H1 (cell line): ENCODE measurements around the gene KRT7. TPM values are rescaled to one million over a fixed set of nuclear protein-coding genes. Genes with fewer than 3 reads are reported as not detected.

Experiments used
- CTCF ChIA-PET: fragments of 300-600 bp; sonication (Branson Sonifier 250); formaldehyde crosslinking; loops from one replicate; lab custom pipeline; 2021; ENCODE audit not compliant: partially characterized antibody; lab: Charles Lee
- POLR2A ChIA-PET: fragments of 300-600 bp; sonication (Branson Sonifier 250); formaldehyde crosslinking; loops from one replicate; lab custom pipeline; 2021; ENCODE audit warnings: inconsistent platforms; ENCODE audit not compliant: partially characterized antibody; lab: Charles Lee
- DNase-seq, 2 experiments: peaks; one replicate each; pipeline versions ENCODE4 v3.0.0 to v3.0.0-alpha.2; 2010 to 2022; ENCODE audit warnings: low spot score in 2 of 2, low read depth in 1 of 2, mixed read lengths in 1 of 2
- FAIRE-seq: peaks from 2 replicates; lab custom pipeline; 2011; peaks lifted over from hg19 to GRCh38; lab: Jason Lieb, UNC
- H2AFZ ChIP-seq: 2 replicates; pipeline ENCODE4 v1.8.1; 2012; ENCODE audit warnings: low read length, inconsistent platforms
- H2AK5ac ChIP-seq: 2 replicates; pipeline ENCODE4 v1.6.1; 2013; ENCODE audit warnings: low read depth, low read length
- H2BK120ac ChIP-seq: replicated peaks from 2 replicates; pipeline ENCODE3; 2013; ENCODE audit warnings: low read depth, low read length, inconsistent platforms
- H2BK12ac ChIP-seq: 2 replicates; pipeline ENCODE4 v1.6.1; 2013; ENCODE audit warnings: low read depth, low read length
- H2BK15ac ChIP-seq: 2 replicates; pipeline ENCODE4 v1.6.1; 2013; ENCODE audit warnings: low read length
- H2BK20ac ChIP-seq: 2 replicates; pipeline ENCODE4 v1.6.1; 2013; ENCODE audit warnings: low read length
- H2BK5ac ChIP-seq: 2 replicates; pipeline ENCODE4 v1.6.1; 2013; ENCODE audit warnings: low read depth, low read length
- H3K14ac ChIP-seq: 2 replicates; pipeline ENCODE4 v1.6.1; 2013; ENCODE audit warnings: inconsistent platforms; ENCODE audit not compliant: insufficient read length
- H3K18ac ChIP-seq: 2 replicates; pipeline ENCODE4 v1.6.1; 2013; ENCODE audit warnings: low read length; ENCODE audit errors: extremely low read depth
- H3K23ac ChIP-seq: 2 replicates; pipeline ENCODE4 v1.6.1; 2013; ENCODE audit warnings: inconsistent platforms; ENCODE audit not compliant: insufficient read length
- H3K23me2 ChIP-seq: 2 replicates; pipeline ENCODE4 v1.6.1; 2013; ENCODE audit warnings: low read depth, low read length
- H3K27ac ChIP-seq: 2 replicates; pipeline ENCODE4 v1.6.1; 2011; ENCODE audit warnings: low read depth, low read length, inconsistent platforms
- H3K27me3 ChIP-seq, 4 experiments: replicated peaks in 1 of 4; 1 replicate in 1 of 4; 2 replicates in 3 of 4; pipeline versions ENCODE4 v1.6.1 to v1.8.1; 2011 to 2013; ENCODE audit warnings: low read length in 3 of 4, mild to moderate bottlenecking in 3 of 4, inconsistent platforms in 2 of 4, mixed read lengths in 2 of 4, moderate library complexity in 1 of 4; ENCODE audit not compliant: control insufficient read depth in 3 of 4, insufficient read depth in 3 of 4; ENCODE audit errors: extremely low read depth in 1 of 4
- H3K36me3 ChIP-seq, 4 experiments: 2 replicates each; pipeline versions ENCODE4 v1.6.1 to v1.8.1; 2011 to 2013; ENCODE audit warnings: mild to moderate bottlenecking in 4 of 4, low read length in 3 of 4, moderate library complexity in 2 of 4, control low read depth in 1 of 4, inconsistent platforms in 1 of 4; ENCODE audit not compliant: insufficient read depth in 4 of 4, control insufficient read depth in 2 of 4
- H3K4ac ChIP-seq: replicated peaks from 2 replicates; pipeline ENCODE3; 2013; ENCODE audit warnings: low read length, low read depth, mixed read lengths, inconsistent platforms; ENCODE audit not compliant: insufficient read length
- H3K4me1 ChIP-seq, 4 experiments: replicated peaks in 1 of 4; 1 replicate in 1 of 4; 2 replicates in 3 of 4; pipeline versions ENCODE4 v1.6.1 to v1.8.1; 2011 to 2013; ENCODE audit warnings: low read length in 3 of 4, inconsistent platforms in 2 of 4, mixed read lengths in 1 of 4; ENCODE audit not compliant: insufficient read depth in 4 of 4, control insufficient read depth in 3 of 4
- H3K4me2 ChIP-seq, 2 experiments: 2 replicates each; pipeline versions ENCODE4 v1.6.1 to v1.8.1; 2011 to 2013; ENCODE audit warnings: low read depth in 2 of 2, low read length in 2 of 2, control low read depth in 1 of 2, inconsistent platforms in 1 of 2, mild to moderate bottlenecking in 1 of 2; ENCODE audit not compliant: insufficient read depth in 1 of 2
- H3K4me3 ChIP-seq, 4 experiments: fragments of 200-600, 300-600 bp in 1 of 4; sonication (generic), shearing (Covaris generic), sonication (Bioruptor Twin) in 1 of 4; 2 replicates each; pipeline versions ENCODE4 v1.5.1 to v1.8.1; 2011 to 2016; ENCODE audit warnings: low read length in 4 of 4, low read depth in 3 of 4, control low read depth in 2 of 4, inconsistent platforms in 2 of 4, mild to moderate bottlenecking in 2 of 4, mixed read lengths in 1 of 4, moderate library complexity in 1 of 4; ENCODE audit not compliant: insufficient read depth in 2 of 4; ENCODE audit errors: extremely low read depth in 1 of 4
- H3K56ac ChIP-seq: replicated peaks from 2 replicates; pipeline ENCODE3; 2013; ENCODE audit warnings: low read depth, mild to moderate bottlenecking, mixed read lengths, low read length, inconsistent platforms; ENCODE audit not compliant: insufficient read length
- H3K79me1 ChIP-seq: 2 replicates; pipeline ENCODE4 v1.6.1; 2013; ENCODE audit warnings: low read depth, low read length, control low read depth
- H3K79me2 ChIP-seq, 2 experiments: 2 replicates each; pipeline versions ENCODE4 v1.6.1 to v1.8.1; 2012 to 2013; ENCODE audit warnings: low read length in 2 of 2, mild to moderate bottlenecking in 2 of 2, inconsistent platforms in 1 of 2; ENCODE audit not compliant: insufficient read depth in 2 of 2, control insufficient read depth in 1 of 2
- H3K9ac ChIP-seq, 4 experiments: replicated peaks in 1 of 4; 1 replicate in 1 of 4; 2 replicates in 3 of 4; pipeline versions ENCODE4 v1.6.1 to v1.8.1; 2011 to 2013; ENCODE audit warnings: low read depth in 3 of 4, low read length in 3 of 4, control low read depth in 2 of 4, mild to moderate bottlenecking in 2 of 4, moderate library complexity in 2 of 4, inconsistent platforms in 1 of 4; ENCODE audit errors: extremely low read depth in 1 of 4
- H3K9me3 ChIP-seq, 2 experiments: 2 replicates each; pipeline versions ENCODE4 v1.6.1 to v1.8.1; 2012 to 2013; ENCODE audit warnings: mild to moderate bottlenecking in 2 of 2, moderate library complexity in 2 of 2, control low read depth in 1 of 2, inconsistent platforms in 1 of 2, low read depth in 1 of 2, low read length in 1 of 2, mixed read lengths in 1 of 2; ENCODE audit not compliant: insufficient read depth in 2 of 2
- H4K20me1 ChIP-seq, 2 experiments: replicated peaks in 1 of 2; 2 replicates each; pipeline versions ENCODE3 to v1.8.1; 2011 to 2013; ENCODE audit warnings: inconsistent platforms in 2 of 2, low read length in 2 of 2, mild to moderate bottlenecking in 1 of 2; ENCODE audit not compliant: insufficient read depth in 2 of 2, control insufficient read depth in 1 of 2
- H4K5ac ChIP-seq: 2 replicates; pipeline ENCODE4 v1.6.1; 2013; ENCODE audit warnings: low read length, low read depth, mixed read lengths, inconsistent platforms; ENCODE audit not compliant: insufficient read length
- H4K8ac ChIP-seq: 2 replicates; pipeline ENCODE4 v1.8.0; 2013; ENCODE audit warnings: mild to moderate bottlenecking, moderate library complexity, low read length, inconsistent platforms; ENCODE audit not compliant: insufficient read depth; ENCODE audit errors: extremely low read depth
- H4K91ac ChIP-seq: replicated peaks from 2 replicates; pipeline ENCODE3; 2013; ENCODE audit warnings: low read length, mixed read lengths, inconsistent platforms; ENCODE audit not compliant: insufficient read length
- ASH2L ChIP-seq: fragments of 200-600, 300-600 bp; sonication (generic); IDR thresholded peaks from one replicate; pipeline ENCODE4 v1.7.1; 2017; ENCODE audit warnings: low read length
- BACH1 ChIP-seq: IDR thresholded peaks from 2 replicates; pipeline ENCODE4 v1.6.1; 2012; ENCODE audit warnings: low read length, improper control_type of control experiment
- CHD2 ChIP-seq: IDR thresholded peaks from 2 replicates; pipeline ENCODE4 v1.6.1; 2012; ENCODE audit warnings: low read length, improper control_type of control experiment
- JUND ChIP-seq: IDR thresholded peaks from 2 replicates; pipeline ENCODE4 v1.6.1; 2011; ENCODE audit warnings: mild to moderate bottlenecking, improper control_type of control experiment, low read length
- MAFK ChIP-seq: IDR thresholded peaks from 2 replicates; pipeline ENCODE4 v1.6.1; 2012; ENCODE audit warnings: low read depth, mild to moderate bottlenecking, improper control_type of control experiment, low read length
- RFX5 ChIP-seq: IDR thresholded peaks from 2 replicates; pipeline ENCODE4 v1.6.1; 2011; ENCODE audit warnings: low read depth, low read length, improper control_type of control experiment, borderline replicate concordance
- SIN3A ChIP-seq, 2 experiments: IDR thresholded peaks in 1 of 2; conservative IDR thresholded peaks in 1 of 2; 2 replicates each; pipeline ENCODE4 v1.6.1; 2011 to 2012; ENCODE audit warnings: low read length in 2 of 2, improper control_type of control experiment in 1 of 2, low read depth in 1 of 2, mild to moderate bottlenecking in 1 of 2
- SIRT6 ChIP-seq: IDR thresholded peaks from one replicate; pipeline ENCODE4 v1.7.1; 2012; ENCODE audit warnings: low read length, inconsistent platforms
- ZNF274 ChIP-seq: IDR thresholded peaks from 2 replicates; pipeline ENCODE4 v1.7.0; 2012; ENCODE audit warnings: low read length, borderline replicate concordance; ENCODE audit errors: extremely low read depth
- WGBS, 2 experiments: shearing (Covaris generic) in 1 of 2; methylation state at CpG; one replicate each; pipeline versions ENCODE4 v1.1.6 to v1.1.7; 2013 to 2015; ENCODE audit warnings: low lambda C conversion rate in 2 of 2, mixed read lengths in 2 of 2, inconsistent platforms in 1 of 2, low coverage in 1 of 2, missing lambda C conversion rate in 1 of 2; ENCODE audit not compliant: insufficient replicate concordance in 2 of 2, insufficient coverage in 1 of 2, insufficient read length in 1 of 2; ENCODE audit errors: extremely low coverage in 1 of 2, missing lambda C conversion rate in 1 of 2; 5-methylcytosine and 5-hydroxymethylcytosine counted together
- polyA plus RNA-seq, 7 experiments: library from polyadenylated mRNA; depleted of rRNA in 3 of 7; stranded (reverse) in 5 of 7; unstranded in 2 of 7; fragments of >200 nt in 5 of 7; fragments of 200-250 nt in 2 of 7; gene quantifications; 1 replicate in 5 of 7; 2 replicates in 1 of 7; 4 replicates in 1 of 7; pipeline versions ENCODE4 v1.2.1 to v1.2.3, GENCODE V29; 2011 to 2013; ENCODE audit warnings: missing spikeins in 2 of 7, mixed read lengths in 2 of 7
- total RNA-seq: library from RNA; stranded (reverse); fragmentation: NEBNext Ultra II Directional; extraction: Animal tissue kit (Norgen Biotek cat#: 25700); gene quantifications from 2 replicates; pipeline ENCODE4 v1.2.1, GENCODE V29; 2021
- TF ChIP-seq, protein P1 (sequence below), 3 experiments: IDR thresholded peaks; 1 replicate in 2 of 3; 2 replicates in 1 of 3; pipeline versions ENCODE4 v1.5.1 to v1.6.1; 2011; ENCODE audit warnings: low read length in 3 of 3, mild to moderate bottlenecking in 3 of 3, inconsistent platforms in 2 of 3, low read depth in 1 of 3, moderate library complexity in 1 of 3; ENCODE audit not compliant: insufficient read depth in 1 of 3; ENCODE audit errors: control extremely low read depth in 1 of 3

Gene KRT7
- total and polyA plus RNA-seq, 2 of the 8 experiments (the other 6 are each of a cell fraction or from before 2014, with no cell fraction given): 13.2 to 19.0 TPM

- H4K8ac ChIP-seq: no peak overlapping the region
- H2BK120ac ChIP-seq: no peak overlapping the region
- H3K4ac ChIP-seq: no peak overlapping the region
- no peak for TF ChIP-seq JUND
- no peak for TF ChIP-seq SIN3A (conservative IDR thresholded peaks at IDR 0.05 in 1 of 2, IDR thresholded peaks at IDR 0.05 in 1 of 2; ENCODE audit: low read depth in 1 of 2, low read length in 2 of 2)
- no peak for TF ChIP-seq BACH1
- TF ChIP-seq CHD2: no peak
- TF ChIP-seq ZNF274: no peak
- no peak for TF ChIP-seq ASH2L
- TF ChIP-seq RFX5: no peak
- no peak for TF ChIP-seq SIRT6
- TF ChIP-seq, protein P1, sequence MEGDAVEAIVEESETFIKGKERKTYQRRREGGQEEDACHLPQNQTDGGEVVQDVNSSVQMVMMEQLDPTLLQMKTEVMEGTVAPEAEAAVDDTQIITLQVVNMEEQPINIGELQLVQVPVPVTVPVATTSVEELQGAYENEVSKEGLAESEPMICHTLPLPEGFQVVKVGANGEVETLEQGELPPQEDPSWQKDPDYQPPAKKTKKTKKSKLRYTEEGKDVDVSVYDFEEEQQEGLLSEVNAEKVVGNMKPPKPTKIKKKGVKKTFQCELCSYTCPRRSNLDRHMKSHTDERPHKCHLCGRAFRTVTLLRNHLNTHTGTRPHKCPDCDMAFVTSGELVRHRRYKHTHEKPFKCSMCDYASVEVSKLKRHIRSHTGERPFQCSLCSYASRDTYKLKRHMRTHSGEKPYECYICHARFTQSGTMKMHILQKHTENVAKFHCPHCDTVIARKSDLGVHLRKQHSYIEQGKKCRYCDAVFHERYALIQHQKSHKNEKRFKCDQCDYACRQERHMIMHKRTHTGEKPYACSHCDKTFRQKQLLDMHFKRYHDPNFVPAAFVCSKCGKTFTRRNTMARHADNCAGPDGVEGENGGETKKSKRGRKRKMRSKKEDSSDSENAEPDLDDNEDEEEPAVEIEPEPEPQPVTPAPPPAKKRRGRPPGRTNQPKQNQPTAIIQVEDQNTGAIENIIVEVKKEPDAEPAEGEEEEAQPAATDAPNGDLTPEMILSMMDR (IDR thresholded peaks at IDR 0.05; ENCODE audit: control extremely low read depth in 1 of 3, insufficient read depth in 1 of 3, low read depth in 1 of 3, low read length in 3 of 3): no peak
- TF ChIP-seq MAFK: no peak
- no peak overlapping the region for H2BK5ac ChIP-seq
- H3K9me3 ChIP-seq: no peaks in the 10 kb centered on the region
- H2AFZ ChIP-seq: no peak overlapping the region
- 0 out of 7 replicates have a peak, but pooled peaks cover 0 to 2% (median 0%) of the 10 kb centered on the region in 4 experiments for H3K4me1 ChIP-seq
- H4K20me1 ChIP-seq: no peaks in the 10 kb centered on the region
- no peak overlapping the region for H3K56ac ChIP-seq
- H3K23me2 ChIP-seq: no peaks in the 10 kb centered on the region
- no peak overlapping the region for H2BK12ac ChIP-seq
- ChIA-PET POLR2A (no interaction called here), CTCF (interaction anchor here (0.8 to 4.9 kb wide), 9 partner anchors 9 to 139 kb away, joined by 3 to 36 read pairs (median 6); no protein-coding TSS in a partner anchor)
- H3K79me1 ChIP-seq: no peaks in the 10 kb centered on the region
- no peak overlapping the region for H3K14ac ChIP-seq
- no peaks in the 10 kb centered on the region for H3K79me2 ChIP-seq
- no peak overlapping the region for H3K4me3 ChIP-seq
- no peak overlapping the region for H2BK20ac ChIP-seq
- H3K27me3 ChIP-seq: peaks cover 0 to 2% (median 0%) of the 10 kb centered on the region in 4 experiments; a peak in 1 of 7 replicates
- no peak overlapping the region for H3K4me2 ChIP-seq
- no peak overlapping the region for H3K18ac ChIP-seq
- no peak overlapping the region for H2AK5ac ChIP-seq
- H4K5ac ChIP-seq: no peak overlapping the region
- H3K23ac ChIP-seq: no peak overlapping the region
- H3K36me3 ChIP-seq: no peaks in the 10 kb centered on the region
- DNase-seq: no peak
- WGBS, 2 experiments: 89% methylated on average over 1 of the region's 1 CpG; no CpG with 5 or more reads in 1 of the 2 experiments
- FAIRE-seq: no peak
- H2BK15ac ChIP-seq: no peak overlapping the region
- no peak overlapping the region for H4K91ac ChIP-seq
- no peak overlapping the region for H3K9ac ChIP-seq
- no peak overlapping the region for H3K27ac ChIP-seq
Observed at GRCh38 chr12:52295663-52296062, 62.6 kb downstream of the KRT7 start.
